Measurements from ENCODE around the gene RIN3. TPM values are rescaled to one million over a fixed set of nuclear protein-coding genes. Genes with fewer than 3 reads are reported as not detected.

The RIN3 gene
- total RNA-seq, 2 donors from 2014 or later: 8.8 to 41.6 TPM

- TF ChIP-seq POLR2AphosphoS5 (IDR thresholded peaks at IDR 0.05) (no peak), CTCF (IDR thresholded peaks at IDR 0.05) (no peak), POLR2A (IDR thresholded peaks at IDR 0.05) (no peak)
- DNase-seq (ENCODE audit: low spot score): no peak
- H3K4me3 ChIP-seq: no peak overlapping the region
- H3K27ac ChIP-seq: no peak overlapping the region
- H3K27me3 ChIP-seq (replicated peaks; ENCODE audit: insufficient read depth): no peaks in the 10 kb centered on the region
- WGBS: 88% methylated on average over 1 of the region's 1 CpG
- no peaks in the 10 kb centered on the region for H3K9me3 ChIP-seq
- no peaks in the 10 kb centered on the region for H3K4me1 ChIP-seq (replicated peaks)
- no peaks in the 10 kb centered on the region for H3K36me3 ChIP-seq
- intact Hi-C loops (cut with DNase I): no loop called here
These were observed 182.0 kb downstream of the RIN3 start for GRCh38 chr14:92695562-92695961.

DNA sequence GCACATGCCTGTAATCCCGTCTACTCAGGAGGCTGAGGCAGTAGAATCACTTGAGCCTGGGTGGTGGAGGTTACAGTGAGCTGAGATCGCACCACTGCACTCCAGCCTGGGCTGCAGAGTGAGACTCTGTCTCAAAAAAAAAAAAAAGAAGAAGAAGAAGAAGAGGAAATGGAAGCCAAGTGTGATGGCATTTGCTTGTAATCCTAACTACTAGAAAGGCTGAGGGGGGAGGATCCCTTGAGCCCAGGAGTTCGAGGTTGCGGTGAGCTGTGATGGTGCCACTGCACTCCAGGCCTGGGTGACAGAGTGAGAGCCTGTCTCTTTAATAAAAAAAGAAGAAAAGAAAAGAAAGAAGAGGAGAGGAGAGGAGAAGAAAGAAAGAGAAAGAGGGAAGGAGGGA, 182.8 kb downstream of the RIN3 start:
- Histone ChIP-seq H3K27ac (no peak overlapping the region), H3K27me3 (replicated peaks; ENCODE audit: insufficient read depth) (no peaks in the 10 kb centered on the region), H3K4me3 (no peak overlapping the region), H3K9me3 (no peaks in the 10 kb centered on the region), H3K4me1 (replicated peaks) (no peaks in the 10 kb centered on the region), H3K36me3 (no peaks in the 10 kb centered on the region)
- DNase-seq (ENCODE audit: low spot score): no peak
- no peak for TF ChIP-seq POLR2AphosphoS5 (IDR thresholded peaks at IDR 0.05)
- TF ChIP-seq CTCF (IDR thresholded peaks at IDR 0.05): no peak
- TF ChIP-seq POLR2A (IDR thresholded peaks at IDR 0.05): no peak
- intact Hi-C loops (cut with DNase I): no loop called here
- WGBS: 84% methylated on average over 4 of the region's 4 CpGs

- no peaks in the 10 kb centered on the region for H3K4me1 ChIP-seq (replicated peaks)
- H3K36me3 ChIP-seq: no peaks in the 10 kb centered on the region
- no peak overlapping the region for H3K4me3 ChIP-seq
- intact Hi-C loops (cut with DNase I): no loop called here
- H3K9me3 ChIP-seq: no peaks in the 10 kb centered on the region
- TF ChIP-seq CTCF (IDR thresholded peaks at IDR 0.05): no peak
- TF ChIP-seq POLR2A (IDR thresholded peaks at IDR 0.05): no peak
- no peak for TF ChIP-seq POLR2AphosphoS5 (IDR thresholded peaks at IDR 0.05)
- no peak for DNase-seq (ENCODE audit: low spot score)
- H3K27ac ChIP-seq: no peak overlapping the region
- H3K27me3 ChIP-seq (replicated peaks; ENCODE audit: insufficient read depth): no peaks in the 10 kb centered on the region
These were observed 184.8 kb downstream of the RIN3 start for GRCh38 chr14:92698393-92698792.

DNA sequence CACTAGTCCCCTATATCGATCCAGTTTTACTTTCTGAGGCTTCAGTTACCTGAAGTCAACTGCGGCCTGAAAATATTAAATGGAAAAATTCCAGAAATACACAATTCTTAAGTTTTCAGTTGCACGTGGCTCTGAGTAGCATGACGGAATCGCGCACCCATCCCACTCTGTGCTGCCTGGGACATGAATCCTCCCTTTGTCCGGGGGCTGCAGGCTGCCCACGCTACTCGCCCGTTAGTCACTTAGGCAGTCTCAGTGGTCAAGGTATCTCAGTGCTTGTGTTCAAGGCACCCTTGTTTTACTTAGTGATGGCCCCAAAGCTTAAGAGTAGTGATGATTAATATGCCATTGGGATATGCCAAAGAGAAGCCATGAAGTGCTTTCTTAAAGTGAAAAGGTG, 188.2 kb downstream of the RIN3 start:
- 92% methylated on average over 10 of the region's 10 CpGs for WGBS
- TF ChIP-seq CTCF (IDR thresholded peaks at IDR 0.05) (no peak), POLR2AphosphoS5 (IDR thresholded peaks at IDR 0.05) (no peak), POLR2A (IDR thresholded peaks at IDR 0.05) (no peak)
- Histone ChIP-seq H3K36me3 (no peaks in the 10 kb centered on the region), H3K4me1 (replicated peaks) (no peaks in the 10 kb centered on the region), H3K27ac (no peak overlapping the region), H3K4me3 (no peak overlapping the region), H3K9me3 (no peaks in the 10 kb centered on the region), H3K27me3 (replicated peaks; ENCODE audit: insufficient read depth) (no peaks in the 10 kb centered on the region)
- DNase-seq (ENCODE audit: low spot score): no peak
- intact Hi-C loops (cut with DNase I): no loop called here

DNA sequence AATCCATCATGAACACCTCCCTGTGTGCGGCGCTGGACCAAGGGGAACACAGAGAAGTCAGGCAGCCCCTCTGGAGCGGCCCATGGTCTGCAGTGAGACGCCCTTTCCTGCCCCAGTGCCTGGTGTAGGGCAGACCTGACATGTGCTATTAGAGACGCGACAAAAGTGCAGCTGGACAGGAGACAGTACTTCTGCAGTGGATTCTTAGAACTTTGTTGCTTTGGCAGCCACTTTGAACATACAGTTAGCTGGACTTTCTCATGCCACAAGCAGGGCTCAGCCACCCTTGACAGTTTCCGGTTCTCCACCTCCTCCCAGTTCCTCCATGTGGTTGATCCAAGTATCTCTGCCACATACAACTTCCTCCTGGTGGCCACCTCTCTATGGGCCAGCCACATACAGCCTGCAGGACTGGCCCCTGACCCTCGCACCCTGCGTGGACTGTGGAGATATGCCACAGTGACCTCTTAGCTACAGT, 188.9 kb downstream of the RIN3 start:
- intact Hi-C loops (cut with DNase I): no loop called here
- Histone ChIP-seq H3K4me1 (replicated peaks) (no peaks in the 10 kb centered on the region), H3K27ac (no peak overlapping the region), H3K9me3 (no peaks in the 10 kb centered on the region), H3K36me3 (no peaks in the 10 kb centered on the region), H3K27me3 (replicated peaks; ENCODE audit: insufficient read depth) (no peaks in the 10 kb centered on the region), H3K4me3 (no peak overlapping the region)
- no peak for TF ChIP-seq POLR2AphosphoS5 (IDR thresholded peaks at IDR 0.05)
- 88% methylated on average over 9 of the region's 9 CpGs for WGBS
- no peak for DNase-seq (ENCODE audit: low spot score)

Measured in prostate gland (tissue), 2 donors.